GM19351 (cell line): ENCODE measurements around the gene TMCC3.
"Not testable (repeated sequence)": the region's sequence is repeated elsewhere in the genome, so short reads cannot be mapped to it uniquely, and the experiment has no call there.

Experiments
- ATAC-seq: cut with Tn5 transposase; IDR thresholded peaks from one replicate; pipeline ENCODE4 v1.9.1; 2021; ENCODE audit warnings: mild to moderate bottlenecking, moderate library complexity; ENCODE audit not compliant: unreplicated experiment

The TMCC3 gene

GRCh38 chr12:94575645-94576403 is 74.5 kb downstream of the TMCC3 start:
- ATAC-seq, result no peak

GRCh38 chr12:94575024-94575423 is 75.3 kb downstream of the TMCC3 start:
- ATAC-seq, result no peak

GRCh38 chr12:94571556-94571955 is 78.8 kb downstream of the TMCC3 start:
- ATAC-seq, result no peak

- no peak for ATAC-seq
Measured at GRCh38 chr12:94570161-94570560, 80.2 kb downstream of the TMCC3 start.

- ATAC-seq, result no peak
Measured at GRCh38 chr12:94567761-94568160, 82.6 kb downstream of the TMCC3 start.

- ATAC-seq, result no peak
Measured at GRCh38 chr12:94566345-94566744, 84.0 kb downstream of the TMCC3 start.

- ATAC-seq, result no peak
Measured at GRCh38 chr12:94565683-94566082, 84.7 kb downstream of the TMCC3 start.

- no peak for ATAC-seq
Measured at GRCh38 chr12:94563286-94563685, 87.1 kb downstream of the TMCC3 start.

GRCh38 chr12:94561943-94562411 is 88.4 kb downstream of the TMCC3 start:
- ATAC-seq, result peak; percentile 88

GRCh38 chr12:94560431-94561221 is 89.7 kb downstream of the TMCC3 start:
- peak; percentile 71 for ATAC-seq

GRCh38 chr12:94558612-94559011 is 91.7 kb downstream of the TMCC3 start:
- ATAC-seq, result no peak

- no peak for ATAC-seq
Measured at GRCh38 chr12:94557746-94558295, 92.5 kb downstream of the TMCC3 start.

- ATAC-seq, result no peak
Measured at GRCh38 chr12:94555687-94556086, 94.7 kb downstream of the TMCC3 start.

- no peak for ATAC-seq
Measured at GRCh38 chr12:94553875-94554274, 96.5 kb downstream of the TMCC3 start.

GRCh38 chr12:94553130-94553519 is 97.2 kb downstream of the TMCC3 start:
- no peak for ATAC-seq

GRCh38 chr12:94551810-94552209 is 98.5 kb downstream of the TMCC3 start:
- no peak for ATAC-seq

- ATAC-seq, result no peak
Measured at GRCh38 chr12:94550964-94551363, 99.4 kb downstream of the TMCC3 start.

- not testable (repeated sequence) for ATAC-seq
Measured at GRCh38 chr12:94548833-94549232, 101.5 kb downstream of the TMCC3 start.

GRCh38 chr12:94545935-94546771 is 104.2 kb downstream of the TMCC3 start:
- ATAC-seq, result peak; percentile 55

- ATAC-seq, result no peak
Measured at GRCh38 chr12:94544355-94544754, 106.0 kb downstream of the TMCC3 start.

- ATAC-seq, result no peak
Measured at GRCh38 chr12:94538318-94538717, 112.0 kb downstream of the TMCC3 start.
